Neural cell (in vitro differentiated cells): Measurements from ENCODE around the gene DNAJB9. TPM values are rescaled to one million over a fixed set of nuclear protein-coding genes. Genes with fewer than 3 reads are reported as not detected.
A peak's percentile ranks its signal among the peaks of the same experiment; 100 is the strongest.

Experiments
- H2AFZ ChIP-seq: fragments of 200-600, 300-800 bp; sonication (generic), shearing (Covaris generic); 2 replicates; pipeline ENCODE4 v1.6.0; 2014; ENCODE audit warnings: low read depth, mild to moderate bottlenecking, antibody characterized with exemption, low read length, moderate library complexity
- H3F3A ChIP-seq: fragments of 200-600 bp; shearing (Covaris generic); 2 replicates; pipeline ENCODE4 v1.6.1; 2016; ENCODE audit warnings: mild to moderate bottlenecking, moderate library complexity, mixed read lengths, antibody characterized with exemption, low read length; ENCODE audit not compliant: insufficient read depth, poor library complexity, severe bottlenecking
- H3K27ac ChIP-seq: fragments of 200-600, 300-800 bp; sonication (generic), shearing (Covaris generic); 2 replicates; pipeline ENCODE4 v1.5.1; 2014; ENCODE audit warnings: mild to moderate bottlenecking, low read length, moderate library complexity
- H3K27me3 ChIP-seq: fragments of 300-800, 200-600 bp; sonication (generic), shearing (Covaris generic); 2 replicates; pipeline ENCODE4 v1.6.0; 2014; ENCODE audit warnings: mild to moderate bottlenecking, low read depth, low read length, moderate library complexity; ENCODE audit not compliant: insufficient read depth
- H3K36me3 ChIP-seq: fragments of 300-800, 200-600 bp; sonication (generic), shearing (Covaris generic); 2 replicates; pipeline ENCODE4 v1.5.1; 2014; ENCODE audit warnings: mild to moderate bottlenecking, antibody characterized with exemption, low read length, moderate library complexity; ENCODE audit not compliant: insufficient read depth
- H3K4me2 ChIP-seq: fragments of 300-800, 200-600 bp; sonication (generic), shearing (Covaris generic); 2 replicates; pipeline ENCODE4 v1.6.0; 2014; ENCODE audit warnings: mild to moderate bottlenecking, low read length
- H3K4me3 ChIP-seq: fragments of 300-800, 200-600 bp; sonication (generic), shearing (Covaris generic); 2 replicates; pipeline ENCODE4 v1.5.1; 2014; ENCODE audit warnings: mild to moderate bottlenecking, low read length, moderate library complexity
- H3K79me2 ChIP-seq: fragments of 200-600 bp; shearing (Covaris generic); replicated peaks from 2 replicates; pipeline ENCODE4 v1.6.0; 2014; ENCODE audit warnings: mild to moderate bottlenecking, low read length, moderate library complexity; ENCODE audit not compliant: insufficient read depth
- H3K9ac ChIP-seq: fragments of 300-800, 200-600 bp; sonication (generic), shearing (Covaris generic); 2 replicates; pipeline ENCODE4 v1.6.1; 2016; ENCODE audit warnings: mild to moderate bottlenecking, low read length, mixed read lengths
- H3K9me2 ChIP-seq: fragments of 200-600 bp; shearing (Covaris generic); 2 replicates; pipeline ENCODE4 v1.6.1; 2016; ENCODE audit warnings: mild to moderate bottlenecking, low read length, mixed read lengths; ENCODE audit not compliant: insufficient read depth
- H3K9me3 ChIP-seq: fragments of 200-600, 300-800 bp; sonication (generic), shearing (Covaris generic); 2 replicates; pipeline ENCODE4 v1.6.1; 2016; ENCODE audit warnings: mild to moderate bottlenecking, mixed run types, low read length, moderate library complexity, mixed read lengths
- H4K20me1 ChIP-seq: fragments of 200-600 bp; shearing (Covaris generic); 2 replicates; pipeline ENCODE4 v1.6.1; 2016; ENCODE audit warnings: mild to moderate bottlenecking, mixed run types; ENCODE audit not compliant: insufficient read depth
- CTCF ChIP-seq: fragments of 450-650 bp; IDR thresholded peaks from 2 replicates; pipeline ENCODE4 v1.5.1; 2014; ENCODE audit warnings: antibody characterized with exemption, mild to moderate bottlenecking, moderate library complexity; ENCODE audit not compliant: poor library complexity, severe bottlenecking
- EP300 ChIP-seq: fragments of 450-650 bp; conservative IDR thresholded peaks from 2 replicates; pipeline ENCODE4 v1.6.1; 2014; ENCODE audit warnings: antibody characterized with exemption, mild to moderate bottlenecking, moderate library complexity; ENCODE audit not compliant: poor library complexity, severe bottlenecking
- EZH2 ChIP-seq: fragments of 200-600, 300-800 bp; shearing (Covaris generic), sonication (generic); IDR thresholded peaks from 2 replicates; pipeline ENCODE4 v1.6.1; 2014; ENCODE audit warnings: antibody characterized with exemption, low read length, borderline replicate concordance, mild to moderate bottlenecking; ENCODE audit not compliant: insufficient read depth, poor library complexity, severe bottlenecking
- MXI1 ChIP-seq: fragments of 450-650 bp; conservative IDR thresholded peaks from 2 replicates; pipeline ENCODE4 v1.6.1; 2014; ENCODE audit warnings: antibody characterized with exemption, mild to moderate bottlenecking; ENCODE audit not compliant: poor library complexity, severe bottlenecking
- POLR2AphosphoS5 ChIP-seq: IDR thresholded peaks from 2 replicates; pipeline ENCODE4 v1.6.1; 2012
- RAD21 ChIP-seq: fragments of 450-650 bp; conservative IDR thresholded peaks from 2 replicates; pipeline ENCODE4 v1.6.1; 2014; ENCODE audit warnings: antibody characterized with exemption, mild to moderate bottlenecking, moderate library complexity
- REST ChIP-seq: IDR thresholded peaks from 2 replicates; pipeline ENCODE4 v1.6.1; 2012; ENCODE audit warnings: borderline replicate concordance
- SMC3 ChIP-seq: fragments of 450-650 bp; conservative IDR thresholded peaks from 2 replicates; pipeline ENCODE4 v1.6.1; 2014; ENCODE audit warnings: antibody characterized with exemption, mild to moderate bottlenecking, moderate library complexity; ENCODE audit not compliant: poor library complexity
- TAF1 ChIP-seq: IDR thresholded peaks from 2 replicates; pipeline ENCODE4 v1.6.1; 2012; ENCODE audit warnings: low read depth
- polyA plus RNA-seq: library from polyadenylated mRNA; depleted of rRNA; stranded (reverse); fragments of >200 nt; gene quantifications from 2 replicates; pipeline ENCODE4 v1.2.3, GENCODE V29; 2014

The DNAJB9 gene
- polyA plus RNA-seq, 1 donor from 2014 or later = 102 TPM

- H3K36me3 ChIP-seq = no peaks in the 10 kb centered on the region
- peak overlapping the region; percentile 78 for H3K9ac ChIP-seq
- TF ChIP-seq EP300 (no peak), POLR2AphosphoS5 (no peak), TAF1 (no peak), CTCF (no peak), RAD21 (no peak), SMC3 (no peak), MXI1 (no peak)
- no peaks in the 10 kb centered on the region for H3K27me3 ChIP-seq
- H3K9me2 ChIP-seq = no peaks in the 10 kb centered on the region
- no peaks in the 10 kb centered on the region for H3K9me3 ChIP-seq
- peak overlapping the region; percentile 86 for H3K27ac ChIP-seq
- H2AFZ ChIP-seq = peak overlapping the region; percentile 58
- peaks cover 33% of the 10 kb centered on the region for H3K79me2 ChIP-seq
- no peaks in the 10 kb centered on the region for H3F3A ChIP-seq
- peak overlapping the region; percentile 70 for H3K4me3 ChIP-seq
- no peaks in the 10 kb centered on the region for H4K20me1 ChIP-seq
- H3K4me2 ChIP-seq = peak overlapping the region; percentile 94
These were observed 43.0 kb upstream of the DNAJB9 start for GRCh38 chr7:108526768-108527017.

- Histone ChIP-seq H3K4me2 (no peak overlapping the region), H3F3A (no peaks in the 10 kb centered on the region), H4K20me1 (no peaks in the 10 kb centered on the region), H3K9ac (no peak overlapping the region), H3K36me3 (no peaks in the 10 kb centered on the region), H2AFZ (no peak overlapping the region), H3K4me3 (no peak overlapping the region), H3K79me2 (peaks cover 20% of the 10 kb centered on the region), H3K27me3 (no peaks in the 10 kb centered on the region), H3K9me2 (no peaks in the 10 kb centered on the region), H3K9me3 (no peaks in the 10 kb centered on the region), H3K27ac (peak overlapping the region; percentile 82)
- TF ChIP-seq SMC3 (no peak), RAD21 (no peak), MXI1 (no peak), EP300 (no peak), EZH2 (no peak), CTCF (no peak), REST (no peak), TAF1 (no peak), POLR2AphosphoS5 (no peak)
These were observed 41.4 kb upstream of the DNAJB9 start for GRCh38 chr7:108528183-108528712.
